GM19438 (cell line): ENCODE data around the gene CCDC12.

Experiments
- ATAC-seq: cut with Tn5 transposase; IDR thresholded peaks from one replicate; pipeline ENCODE4 v1.9.1; 2021; ENCODE audit warnings: low read depth; ENCODE audit not compliant: unreplicated experiment

The CCDC12 gene

DNA sequence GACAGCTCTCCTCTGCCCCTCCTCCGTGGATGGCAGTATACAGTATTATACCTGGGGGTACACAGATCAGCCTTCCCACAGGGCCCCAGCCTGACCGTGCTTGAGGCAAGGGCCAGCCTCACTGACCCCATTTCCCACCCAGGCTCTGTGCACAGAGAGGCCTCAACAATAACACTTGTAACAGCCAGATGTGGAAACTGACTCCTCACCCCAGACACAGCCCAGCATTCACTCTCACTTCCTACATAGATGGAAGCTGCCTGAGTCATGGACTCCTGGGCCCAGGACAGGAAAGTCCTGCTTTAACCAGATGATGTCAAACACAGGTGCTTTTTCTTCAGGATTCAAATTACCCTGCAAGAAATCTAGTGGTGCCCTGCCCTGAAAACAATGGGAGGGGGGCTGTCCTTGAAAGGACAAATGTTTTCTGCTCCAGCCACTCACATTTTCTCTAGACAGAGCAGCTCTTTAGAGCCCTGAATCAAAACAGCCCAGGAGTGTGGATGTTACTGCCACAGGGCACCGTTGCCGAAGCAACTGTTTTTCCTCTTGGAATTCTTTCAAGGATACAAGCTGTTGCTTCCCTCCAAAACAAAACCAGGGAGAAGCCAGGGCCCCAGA is 16.4 kb downstream of the CCDC12 start:
- ATAC-seq = no peak

DNA sequence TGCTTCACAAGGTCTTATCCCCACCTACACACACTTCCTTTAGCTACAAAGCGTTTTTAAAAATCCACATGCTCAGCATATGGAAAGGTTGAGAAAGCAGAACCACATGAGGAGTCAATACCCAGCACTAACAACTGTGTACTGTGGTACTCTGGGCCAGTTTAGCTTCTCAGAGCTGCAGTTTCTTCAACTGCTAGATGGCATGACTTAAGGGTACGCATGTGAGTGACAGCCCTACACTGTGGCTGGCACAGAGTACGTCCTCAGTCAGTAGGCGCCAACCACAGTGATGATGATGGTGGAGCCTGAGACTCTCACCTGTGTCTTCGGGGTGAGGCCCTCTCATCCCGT is 17.4 kb downstream of the CCDC12 start:
- no peak for ATAC-seq

DNA sequence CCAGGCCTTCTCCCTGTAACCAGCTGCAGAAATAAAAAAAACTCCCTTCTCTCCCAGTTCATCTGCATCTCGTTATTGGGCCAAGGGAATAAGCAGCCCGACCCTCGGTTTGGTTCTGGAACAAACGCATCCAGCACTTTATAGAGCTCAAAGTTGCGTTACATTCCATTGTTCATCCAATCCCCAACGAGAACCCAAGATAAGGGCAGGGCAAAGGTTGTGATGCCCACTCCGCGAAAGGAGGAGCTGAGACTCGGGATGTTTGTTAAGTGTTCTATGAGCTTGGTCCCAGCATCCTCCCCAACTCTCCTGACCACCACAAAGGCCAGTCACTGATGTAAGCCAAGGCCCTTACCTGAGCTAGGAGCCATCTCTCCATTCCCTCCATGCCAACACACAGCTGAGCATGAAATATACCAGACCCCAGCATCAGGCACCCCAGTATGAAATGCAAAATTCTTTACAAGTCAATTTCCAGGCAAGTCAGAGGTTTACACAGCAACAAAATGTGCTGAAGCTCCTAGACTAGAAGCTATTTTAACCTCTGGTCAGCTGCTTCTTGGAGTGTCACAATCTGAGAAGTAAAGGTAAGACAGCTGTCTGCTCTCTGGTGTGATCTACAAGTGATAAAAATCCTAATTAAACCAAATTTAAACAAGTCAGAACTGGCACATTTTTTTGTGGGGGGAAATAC is 17.9 kb downstream of the CCDC12 start:
- no peak for ATAC-seq

DNA sequence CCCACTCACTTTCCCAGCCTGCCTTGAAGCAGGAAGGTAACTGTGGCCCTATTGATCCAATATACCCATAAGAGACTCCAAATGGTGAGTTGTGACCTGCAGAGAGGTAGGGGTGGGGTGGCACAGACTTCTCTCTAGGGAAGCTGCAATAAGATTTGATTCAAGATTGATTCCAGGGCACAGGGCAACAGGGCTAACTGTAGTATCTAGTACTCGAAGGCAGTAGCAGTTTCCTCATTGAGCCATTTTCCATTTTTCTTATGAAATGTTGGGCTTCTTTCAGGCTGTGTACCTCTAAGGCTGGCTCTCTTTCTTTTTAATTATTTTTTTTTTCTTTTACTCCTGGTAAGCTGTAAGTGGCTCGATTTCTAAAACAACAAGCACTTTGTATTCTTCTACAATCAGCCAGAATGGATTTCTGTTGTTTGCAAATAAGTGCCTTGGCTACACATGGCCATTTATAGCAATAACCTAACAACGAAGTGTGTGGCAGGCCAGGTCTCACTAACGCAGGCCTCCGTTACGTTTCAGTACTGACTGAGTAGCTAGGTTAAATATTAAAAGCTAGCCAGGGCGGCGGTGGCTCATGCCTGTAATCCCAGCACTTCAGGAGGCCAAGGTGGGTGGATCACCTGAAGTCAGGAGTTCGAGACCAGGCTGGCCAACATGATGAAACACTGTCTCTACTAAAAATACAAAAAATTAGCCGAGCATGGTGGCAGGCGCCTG is 19.3 kb downstream of the CCDC12 start:
- ATAC-seq = no peak

DNA sequence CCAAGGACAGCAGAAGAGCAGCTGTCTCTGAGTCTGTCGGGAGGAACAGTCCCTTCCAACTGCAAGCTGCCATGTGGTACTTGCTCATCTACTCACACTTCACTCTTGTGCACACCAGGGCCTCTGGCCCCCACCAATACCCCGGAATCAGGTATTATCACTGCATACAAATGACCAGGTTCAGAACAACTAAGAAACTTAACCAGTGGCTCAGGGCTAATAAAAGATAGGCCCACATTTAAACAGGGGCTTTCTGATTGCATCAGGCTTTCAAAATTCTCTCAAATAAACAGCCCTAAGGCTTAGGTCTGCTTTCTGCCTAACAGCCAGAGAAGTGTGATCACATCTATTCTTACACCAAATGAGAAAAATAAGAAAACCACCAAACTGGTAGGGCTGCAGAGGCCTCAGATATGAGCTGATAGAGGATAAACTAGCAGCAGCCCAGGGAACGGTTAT is 20.7 kb downstream of the CCDC12 start:
- no peak for ATAC-seq

DNA sequence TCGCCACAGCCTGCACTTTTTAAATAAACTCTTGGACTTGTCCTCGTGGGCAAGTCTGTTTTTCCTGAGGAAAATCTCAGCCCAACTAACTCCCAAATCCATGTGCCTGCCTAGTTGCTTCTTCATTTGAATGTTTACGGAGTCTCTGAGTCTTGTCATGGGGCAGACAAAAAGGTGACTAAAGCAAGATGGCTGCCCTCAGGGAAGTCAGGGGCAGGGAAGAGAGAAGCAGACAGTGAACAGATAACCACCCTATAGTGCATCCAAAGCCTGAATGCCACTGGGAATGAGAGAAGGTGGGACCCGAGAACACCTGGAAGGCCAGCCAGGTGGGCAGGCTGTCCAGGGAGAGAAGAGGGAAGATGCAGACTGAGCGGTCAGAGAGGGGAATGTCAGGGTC is 21.4 kb downstream of the CCDC12 start:
- ATAC-seq = no peak

DNA sequence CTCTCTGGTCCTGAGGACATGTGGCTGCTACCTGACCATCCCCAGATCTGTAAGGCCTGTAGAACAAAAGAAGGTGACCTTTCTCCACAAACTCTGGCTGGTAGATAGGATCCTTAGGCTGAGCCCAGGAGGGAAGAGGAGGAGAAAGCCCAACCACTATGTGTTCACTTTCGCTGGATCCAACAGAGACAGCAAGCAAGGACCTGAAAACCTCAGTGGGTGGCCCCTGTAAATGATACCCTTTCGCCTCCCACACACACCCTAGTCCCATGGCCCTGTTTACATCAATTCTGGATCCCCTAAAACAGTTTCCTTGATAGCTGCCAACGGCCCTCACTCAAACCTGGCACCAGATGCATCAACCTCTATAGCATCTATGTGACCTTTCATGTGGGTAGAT is 22.4 kb downstream of the CCDC12 start:
- ATAC-seq = no peak

DNA sequence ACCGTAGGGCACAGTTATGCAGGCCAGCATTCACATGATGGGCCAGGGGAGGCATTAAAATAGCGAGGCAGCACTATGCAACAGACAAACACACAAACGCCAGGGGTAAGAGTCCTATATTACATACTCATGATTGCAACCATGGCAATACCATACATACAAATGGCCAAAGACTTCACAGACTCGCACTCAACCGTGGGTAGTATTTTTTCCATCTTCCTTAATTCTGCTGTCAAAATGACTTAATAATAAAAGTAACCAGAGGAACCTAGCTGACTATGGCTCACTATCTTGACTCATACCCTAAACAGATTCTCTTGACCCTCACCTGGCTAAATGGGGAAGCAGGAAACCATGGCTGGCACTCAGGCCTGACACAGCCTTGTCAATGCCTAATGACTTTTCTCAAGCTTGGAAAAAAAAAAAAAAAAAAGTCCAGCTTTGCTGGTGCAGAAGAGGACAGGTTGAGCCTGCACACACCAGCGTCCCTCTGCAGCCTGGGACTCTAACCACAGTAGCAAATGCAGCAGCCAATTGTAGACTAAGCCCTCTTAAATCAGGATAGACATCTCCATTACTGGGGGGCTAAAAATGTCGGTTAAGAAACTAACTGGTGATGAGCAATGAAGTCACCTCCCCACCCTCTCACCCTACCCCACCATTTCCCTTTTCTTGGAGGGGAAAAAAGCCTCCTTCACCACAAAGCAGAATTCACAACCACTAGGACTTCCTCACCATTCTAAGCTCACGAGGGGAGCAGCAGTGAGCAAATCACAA is 23.1 kb downstream of the CCDC12 start:
- ATAC-seq = no peak

DNA sequence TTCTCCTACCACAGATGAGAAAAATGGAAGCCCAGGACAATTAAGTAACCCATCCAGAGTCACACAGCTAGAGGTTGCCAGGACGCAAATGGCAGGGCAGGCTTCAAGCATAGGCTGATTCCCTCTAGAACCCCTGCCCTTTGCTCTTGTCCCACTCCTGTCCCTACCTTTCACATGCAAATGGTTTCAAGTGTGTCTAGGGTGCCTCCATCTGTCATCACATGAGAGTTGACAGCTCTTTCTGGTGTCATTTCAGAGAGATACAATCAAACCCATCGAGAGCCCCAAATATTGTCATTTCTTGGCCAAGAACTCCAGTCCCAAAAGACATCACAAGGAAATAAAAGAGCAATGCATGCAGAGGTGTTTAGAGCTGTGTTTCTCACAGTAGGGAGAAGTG is 23.7 kb downstream of the CCDC12 start:
- ATAC-seq = no peak

DNA sequence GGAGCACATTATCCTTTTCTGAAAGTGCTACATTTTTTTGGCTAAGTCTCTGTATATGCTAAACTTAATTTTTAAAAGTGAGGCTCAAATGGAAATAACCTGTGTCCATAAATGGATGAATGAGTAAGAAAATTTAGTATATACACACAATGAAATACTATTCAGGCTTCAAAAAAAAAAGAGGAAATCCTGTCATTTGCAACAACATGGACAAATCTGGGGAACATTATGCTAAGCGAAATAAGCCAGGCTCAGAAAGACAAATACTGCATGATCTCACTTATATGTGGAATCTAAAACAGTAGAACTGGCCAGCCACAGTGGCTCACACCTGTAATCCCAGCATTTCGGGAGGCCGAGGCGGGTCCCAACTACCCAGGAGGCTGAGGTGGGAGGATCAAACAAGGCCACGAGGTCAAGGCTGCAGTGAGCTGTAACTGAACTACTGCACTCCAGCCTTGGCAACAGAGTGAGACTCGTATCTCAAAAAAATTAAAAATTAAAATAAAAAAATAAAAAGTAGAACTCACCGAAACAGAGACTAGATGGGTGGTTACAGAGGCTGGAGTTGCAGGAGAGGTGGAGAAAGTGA is 25.8 kb downstream of the CCDC12 start:
- ATAC-seq = no peak

DNA sequence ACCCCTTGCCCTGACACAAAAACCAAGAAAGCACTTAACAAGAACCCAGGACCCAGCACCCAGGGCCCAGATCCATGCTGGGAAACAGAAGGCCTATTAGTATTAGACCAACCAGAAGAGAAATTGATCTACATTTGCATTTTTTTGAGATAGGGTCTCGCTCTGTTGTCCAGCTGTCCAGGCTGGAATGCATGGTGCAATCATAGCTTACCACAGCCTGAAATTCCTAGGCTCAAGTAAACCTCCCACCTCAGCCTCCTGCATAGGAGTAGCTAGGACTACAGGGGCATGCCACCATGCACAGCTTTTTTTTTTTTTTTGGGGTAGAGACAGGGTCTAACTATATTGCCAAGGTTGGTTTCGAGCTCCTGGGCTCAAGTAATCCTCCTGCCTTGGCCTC is 26.4 kb downstream of the CCDC12 start:
- ATAC-seq = no peak

DNA sequence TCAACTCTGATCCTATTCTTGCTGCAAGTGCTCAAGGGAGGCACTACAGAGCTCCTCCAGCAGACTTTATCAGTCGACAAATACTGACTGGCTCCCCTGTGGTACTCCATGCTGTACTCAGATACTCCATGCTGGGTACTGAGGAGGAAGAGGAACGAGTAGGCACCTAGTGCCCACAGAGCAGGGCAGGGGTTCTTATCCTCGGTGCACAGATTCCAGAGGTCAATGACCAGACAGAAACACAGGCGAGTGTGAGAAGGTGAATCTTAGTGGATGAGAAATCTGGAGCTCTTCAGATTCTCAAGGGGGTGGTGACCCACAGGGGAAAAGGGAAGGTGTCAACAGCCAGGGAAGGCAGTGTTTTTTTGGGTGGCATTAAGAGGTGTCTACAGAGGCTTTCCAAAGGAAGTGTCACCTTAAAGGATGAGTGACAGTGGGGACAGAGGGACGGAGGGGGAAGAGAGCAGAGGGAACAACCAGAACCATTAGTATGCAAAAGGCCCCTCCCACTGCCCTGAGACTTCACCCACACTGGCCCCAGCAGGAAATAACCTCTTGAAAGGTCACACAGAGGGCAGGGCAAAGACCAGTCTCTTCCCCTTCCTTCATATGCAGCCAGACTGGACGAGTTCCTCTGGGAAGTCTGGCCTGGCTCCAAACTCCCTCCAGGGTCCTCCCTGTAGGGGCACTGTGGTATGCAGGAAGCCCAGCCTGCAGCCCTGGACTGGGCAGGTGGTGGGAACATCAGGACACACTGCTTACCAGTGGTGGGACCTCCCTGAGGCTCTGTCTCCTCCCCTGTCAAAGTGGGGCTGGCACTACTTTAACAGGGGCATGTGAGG is 27.5 kb downstream of the CCDC12 start:
- ATAC-seq = no peak

DNA sequence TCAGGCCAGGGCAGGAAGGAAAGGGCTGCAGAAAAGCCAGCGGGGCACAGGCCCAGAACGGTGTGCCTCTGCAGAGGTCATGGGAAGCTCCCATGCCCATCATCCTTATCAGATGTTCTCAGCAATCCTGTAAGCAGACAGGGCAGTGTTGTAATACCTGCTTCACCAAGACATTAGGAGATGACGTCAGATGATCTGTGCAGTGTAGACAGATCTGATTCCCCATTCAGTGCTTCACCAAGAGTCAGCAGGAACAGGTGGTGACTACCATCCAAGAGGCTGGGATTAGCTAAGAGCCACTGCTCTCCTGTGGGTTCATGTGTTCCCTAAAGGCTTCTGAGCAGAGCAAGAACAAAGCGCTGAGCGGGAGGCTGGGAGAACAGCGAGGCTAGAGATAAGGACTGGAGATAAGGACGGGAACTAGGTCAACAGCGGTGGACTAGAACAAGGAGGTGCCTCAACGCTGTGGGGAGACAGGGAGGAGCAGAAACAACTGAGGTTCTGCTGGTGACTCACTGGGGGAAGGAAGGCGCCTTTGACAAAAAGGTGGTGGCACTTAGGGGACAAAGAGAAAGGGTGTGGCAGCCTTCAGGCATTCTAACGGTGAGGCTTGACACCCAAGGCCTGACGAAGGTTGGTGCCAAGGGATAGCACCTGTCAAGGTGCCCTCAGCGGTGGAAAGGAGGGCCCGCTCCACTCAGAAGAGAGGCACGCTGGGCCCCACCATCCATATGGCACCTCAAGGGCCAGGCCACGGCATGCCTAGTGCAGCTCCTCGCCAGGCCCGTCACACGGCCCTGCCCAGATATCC is 28.4 kb downstream of the CCDC12 start:
- ATAC-seq = no peak

DNA sequence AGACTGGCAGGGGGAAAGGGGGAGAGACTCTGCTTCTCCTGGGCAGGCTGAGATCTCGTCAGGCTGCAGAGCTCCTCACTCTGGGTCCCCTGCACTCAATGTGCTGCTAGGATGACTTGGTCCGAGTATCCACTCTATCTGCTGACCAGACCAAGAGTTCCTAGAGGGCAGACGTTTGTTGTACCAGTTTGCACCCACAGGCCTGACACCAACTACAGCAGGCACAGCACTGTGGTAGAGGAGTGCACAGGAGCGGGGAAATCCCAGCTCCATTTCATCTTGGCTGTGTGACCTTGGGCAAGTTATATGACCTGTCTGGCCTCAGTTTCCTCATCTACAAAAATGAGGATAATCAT is 29.0 kb downstream of the CCDC12 start:
- no peak for ATAC-seq

DNA sequence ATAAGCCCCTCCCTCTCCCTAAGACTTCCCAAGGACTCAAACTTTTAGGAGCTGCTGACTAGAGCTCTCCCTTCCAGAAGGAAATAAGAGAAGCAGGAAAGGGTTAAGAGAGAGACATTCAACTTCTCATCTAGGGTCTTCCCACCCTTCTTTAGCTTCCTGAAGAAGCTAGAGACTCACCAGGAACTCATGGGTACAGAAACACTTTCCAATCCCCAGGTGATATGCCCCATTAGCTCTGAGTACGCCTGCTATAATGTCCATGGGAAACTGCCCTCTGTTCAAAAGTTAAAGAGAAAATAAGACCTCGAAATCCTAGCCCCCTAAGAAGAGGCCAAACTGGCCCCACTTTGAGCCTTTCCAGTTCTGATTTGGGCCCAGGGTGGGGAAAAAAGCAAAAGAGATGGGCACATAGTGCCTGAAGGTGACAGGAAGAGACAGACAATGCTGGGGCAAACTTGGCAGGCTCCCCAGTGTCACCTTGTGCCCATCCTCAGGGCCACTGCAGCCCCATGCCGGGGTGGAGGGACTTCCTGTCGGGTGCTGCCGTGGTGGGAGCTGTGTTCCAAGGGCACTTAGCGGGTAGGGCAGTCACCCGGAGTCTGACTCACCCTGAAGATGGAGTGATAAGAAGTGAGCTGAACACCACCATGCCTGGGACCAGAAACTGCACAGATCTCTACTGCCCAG is 29.5 kb downstream of the CCDC12 start:
- no peak for ATAC-seq

DNA sequence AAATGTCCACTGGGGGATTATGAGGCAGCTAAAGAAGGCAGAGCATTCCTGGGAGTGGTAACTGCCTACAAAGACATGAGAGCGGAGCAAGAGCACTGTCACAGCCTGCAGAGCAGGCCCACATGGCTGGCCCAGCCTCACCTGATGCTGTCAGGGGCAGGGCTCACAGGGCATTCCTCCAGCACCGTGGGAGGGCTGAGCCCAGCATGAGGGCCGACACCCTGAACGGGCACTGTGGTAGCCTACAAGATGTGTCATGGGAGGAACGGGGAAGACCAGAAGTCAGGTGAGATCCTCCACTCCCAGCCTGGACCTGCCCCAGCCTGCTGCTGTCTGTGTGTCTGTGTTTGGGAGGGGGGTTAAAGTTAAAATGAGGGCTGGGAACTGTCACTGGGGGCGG is 30.1 kb downstream of the CCDC12 start:
- no peak for ATAC-seq

DNA sequence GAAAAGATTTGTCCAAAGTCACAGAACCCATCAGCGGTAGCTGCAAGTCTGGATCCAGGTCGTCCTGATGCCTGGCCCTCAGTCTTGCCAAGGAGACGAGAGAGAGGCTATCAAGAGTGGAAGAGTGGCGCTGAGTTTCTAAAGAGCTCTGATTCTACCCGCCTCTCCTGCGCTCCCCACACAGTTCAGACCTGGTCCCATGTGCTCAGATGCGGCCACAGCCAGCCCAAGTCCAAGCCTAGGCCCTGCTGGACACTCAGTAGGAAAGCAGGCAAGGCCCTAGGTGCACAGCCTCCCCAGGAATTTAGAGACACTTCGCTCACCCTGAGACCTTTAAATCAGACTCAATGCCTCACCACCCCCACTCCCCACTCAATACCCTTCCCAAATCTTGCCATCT is 32.4 kb downstream of the CCDC12 start:
- no peak for ATAC-seq
